ENCODE measurements around the gene RBM12. TPM values are rescaled to one million over a fixed set of nuclear protein-coding genes. Genes with fewer than 3 reads are reported as not detected.
"Not testable (repeated sequence)": the region's sequence is repeated elsewhere in the genome, so short reads cannot be mapped to it uniquely, and the experiment has no call there.

Gene RBM12
- total RNA-seq, 1 donor = 62.6 TPM

GRCh38 chr20:35690265-35690664, 25.6 kb upstream of the RBM12 start:
- Histone ChIP-seq H4K20me1 (ENCODE audit: insufficient read depth, low read length) (no peaks in the 10 kb centered on the region), H3K36me3 (ENCODE audit: insufficient read depth, low read length) (peaks cover 31% of the 10 kb centered on the region)

GRCh38 chr20:35686872-35687271, 22.2 kb upstream of the RBM12 start:
- TF ChIP-seq CTCF (IDR thresholded peaks at IDR 0.05; ENCODE audit: extremely low read depth, low read depth, low read length) = peak; percentile 28
- H3K79me2 ChIP-seq (ENCODE audit: insufficient read depth, low read length); H3K27ac ChIP-seq (ENCODE audit: low read depth, low read length); H3K27me3 ChIP-seq (ENCODE audit: insufficient read depth, low read length); H3K4me2 ChIP-seq (ENCODE audit: insufficient read depth, low read length); DNase-seq (ENCODE audit: insufficient read length, low spot score, missing footprints); H4K20me1 ChIP-seq (ENCODE audit: insufficient read depth, low read length); H2AFZ ChIP-seq (ENCODE audit: low read length); H3K4me1 ChIP-seq (ENCODE audit: insufficient read depth, low read length); H3K9me3 ChIP-seq (ENCODE audit: low read depth, low read length); H3K4me3 ChIP-seq (ENCODE audit: insufficient read depth, low read length): not testable (repeated sequence)
- peaks cover 20% of the 10 kb centered on the region for H3K36me3 ChIP-seq (ENCODE audit: insufficient read depth, low read length)

More at GRCh38 chr20:35690265-35690664, 25.6 kb upstream of the RBM12 start:
- no peaks in the 10 kb centered on the region for H3K4me1 ChIP-seq (ENCODE audit: insufficient read depth, low read length)
- no peaks in the 10 kb centered on the region for H3K79me2 ChIP-seq (ENCODE audit: insufficient read depth, low read length)
- H3K27me3 ChIP-seq (ENCODE audit: insufficient read depth, low read length) = no peaks in the 10 kb centered on the region
- no peaks in the 10 kb centered on the region for H3K9me3 ChIP-seq (ENCODE audit: low read depth, low read length)
- no peak overlapping the region for H3K27ac ChIP-seq (ENCODE audit: low read depth, low read length)
- no peak for TF ChIP-seq CTCF (IDR thresholded peaks at IDR 0.05; ENCODE audit: extremely low read depth, low read depth, low read length)
- no peak overlapping the region for H2AFZ ChIP-seq (ENCODE audit: low read length)
- DNase-seq (ENCODE audit: insufficient read length, low spot score, missing footprints) = peak; percentile 19
- no peak overlapping the region for H3K4me3 ChIP-seq (ENCODE audit: insufficient read depth, low read length)
- no peak overlapping the region for H3K4me2 ChIP-seq (ENCODE audit: insufficient read depth, low read length)

DNA sequence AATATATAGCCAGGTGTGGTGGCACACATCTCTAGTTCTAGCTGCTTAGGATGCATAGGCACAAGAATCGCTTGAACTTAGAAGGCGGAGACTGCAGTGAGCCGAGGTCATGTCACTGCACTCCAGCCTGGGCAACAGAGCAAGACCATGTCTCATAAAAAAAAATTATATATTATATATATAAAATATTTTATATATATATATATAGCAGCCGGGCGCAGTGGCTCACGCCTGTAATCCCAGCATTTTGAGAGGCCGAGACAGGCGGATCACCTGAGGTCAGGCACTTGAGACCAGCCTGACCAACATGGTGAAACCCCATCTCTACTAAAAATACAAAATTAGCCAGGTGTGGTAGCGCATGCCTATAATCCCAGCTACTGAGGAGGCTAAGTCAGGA, 20.7 kb upstream of the RBM12 start:
- not testable (repeated sequence) for H3K4me1 ChIP-seq (ENCODE audit: insufficient read depth, low read length); H3K4me3 ChIP-seq (ENCODE audit: insufficient read depth, low read length); H4K20me1 ChIP-seq (ENCODE audit: insufficient read depth, low read length); H2AFZ ChIP-seq (ENCODE audit: low read length); H3K9me3 ChIP-seq (ENCODE audit: low read depth, low read length); H3K27me3 ChIP-seq (ENCODE audit: insufficient read depth, low read length); H3K27ac ChIP-seq (ENCODE audit: low read depth, low read length); H3K79me2 ChIP-seq (ENCODE audit: insufficient read depth, low read length); H3K4me2 ChIP-seq (ENCODE audit: insufficient read depth, low read length); DNase-seq (ENCODE audit: insufficient read length, low spot score, missing footprints)
- H3K36me3 ChIP-seq (ENCODE audit: insufficient read depth, low read length) = peaks cover 22% of the 10 kb centered on the region

DNA sequence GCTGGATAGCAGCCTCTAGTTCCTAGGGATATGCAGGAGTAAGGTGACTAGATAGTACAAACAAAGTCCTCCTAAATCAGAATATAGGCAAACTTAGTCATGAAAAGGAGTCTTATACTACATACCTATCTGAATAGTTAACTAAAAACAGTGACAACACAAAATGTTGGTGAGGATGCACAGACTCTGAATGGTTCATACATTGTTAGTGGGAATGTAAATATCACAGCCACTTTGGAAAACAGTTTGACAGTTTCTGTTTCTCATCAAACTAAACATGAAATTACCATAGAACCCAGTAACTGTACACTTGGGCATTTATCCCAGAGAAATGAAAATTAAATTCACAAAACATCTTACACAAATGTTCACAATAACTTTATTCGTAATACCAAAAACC, 17.3 kb upstream of the RBM12 start:
- Histone ChIP-seq H3K9me3 (ENCODE audit: low read depth, low read length) (no peaks in the 10 kb centered on the region), H3K27ac (ENCODE audit: low read depth, low read length) (no peak overlapping the region), H4K20me1 (ENCODE audit: insufficient read depth, low read length) (no peaks in the 10 kb centered on the region), H3K4me1 (ENCODE audit: insufficient read depth, low read length) (no peaks in the 10 kb centered on the region), H3K4me3 (ENCODE audit: insufficient read depth, low read length) (no peak overlapping the region), H3K27me3 (ENCODE audit: insufficient read depth, low read length) (no peaks in the 10 kb centered on the region), H2AFZ (ENCODE audit: low read length) (no peak overlapping the region), H3K79me2 (ENCODE audit: insufficient read depth, low read length) (no peaks in the 10 kb centered on the region), H3K4me2 (ENCODE audit: insufficient read depth, low read length) (no peak overlapping the region), H3K36me3 (ENCODE audit: insufficient read depth, low read length) (peaks cover 14% of the 10 kb centered on the region)
- DNase-seq (ENCODE audit: insufficient read length, low spot score, missing footprints) = no peak
- TF ChIP-seq CTCF (IDR thresholded peaks at IDR 0.05; ENCODE audit: extremely low read depth, low read depth, low read length) = no peak
